Transverse colon (tissue), 3 donors: ENCODE results near the gene TFE3.

Experiments
- POLR2A ChIP-seq: fragments of 450-650 bp; IDR thresholded peaks from one replicate; pipeline ENCODE4 v1.6.1; 2016; ENCODE audit warnings: antibody characterized with exemption, mild to moderate bottlenecking, moderate library complexity
- TF ChIP-seq, protein P1 (sequence below), 5 experiments: fragments of 200-600 bp in 3 of 5; fragments of 450-650 bp in 2 of 5; sonication (generic) in 3 of 5; IDR thresholded peaks; 1 replicate in 2 of 5; 2 replicates in 3 of 5; pipeline ENCODE4 v1.5.1; 2016 to 2017; ENCODE audit warnings: antibody characterized with exemption in 5 of 5, inconsistent platforms in 3 of 5, mild to moderate bottlenecking in 2 of 5, moderate library complexity in 1 of 5

DNA sequence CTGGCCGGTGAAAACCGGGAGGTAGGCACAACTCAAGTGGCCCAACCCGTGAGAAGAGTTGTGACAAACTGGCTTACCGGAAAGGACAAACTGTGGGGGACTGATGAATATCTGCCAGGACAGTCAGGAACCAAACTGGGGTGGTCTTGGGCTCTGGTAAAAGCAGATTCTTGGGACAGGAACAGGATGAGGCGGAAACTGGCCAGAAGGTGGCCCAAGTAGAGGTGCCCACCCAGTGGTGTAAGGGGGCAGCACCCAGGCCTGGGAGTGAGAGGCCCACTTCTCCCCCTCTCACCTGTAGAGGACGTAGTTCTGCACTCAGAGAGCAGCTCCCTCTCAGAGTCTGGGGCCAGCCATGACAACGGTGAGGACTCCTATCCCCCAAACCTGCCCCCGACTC is 21.6 kb upstream of the TFE3 start:
- TF ChIP-seq, protein P1, sequence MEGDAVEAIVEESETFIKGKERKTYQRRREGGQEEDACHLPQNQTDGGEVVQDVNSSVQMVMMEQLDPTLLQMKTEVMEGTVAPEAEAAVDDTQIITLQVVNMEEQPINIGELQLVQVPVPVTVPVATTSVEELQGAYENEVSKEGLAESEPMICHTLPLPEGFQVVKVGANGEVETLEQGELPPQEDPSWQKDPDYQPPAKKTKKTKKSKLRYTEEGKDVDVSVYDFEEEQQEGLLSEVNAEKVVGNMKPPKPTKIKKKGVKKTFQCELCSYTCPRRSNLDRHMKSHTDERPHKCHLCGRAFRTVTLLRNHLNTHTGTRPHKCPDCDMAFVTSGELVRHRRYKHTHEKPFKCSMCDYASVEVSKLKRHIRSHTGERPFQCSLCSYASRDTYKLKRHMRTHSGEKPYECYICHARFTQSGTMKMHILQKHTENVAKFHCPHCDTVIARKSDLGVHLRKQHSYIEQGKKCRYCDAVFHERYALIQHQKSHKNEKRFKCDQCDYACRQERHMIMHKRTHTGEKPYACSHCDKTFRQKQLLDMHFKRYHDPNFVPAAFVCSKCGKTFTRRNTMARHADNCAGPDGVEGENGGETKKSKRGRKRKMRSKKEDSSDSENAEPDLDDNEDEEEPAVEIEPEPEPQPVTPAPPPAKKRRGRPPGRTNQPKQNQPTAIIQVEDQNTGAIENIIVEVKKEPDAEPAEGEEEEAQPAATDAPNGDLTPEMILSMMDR (IDR thresholded peaks at IDR 0.05) = no peak
- TF ChIP-seq POLR2A = no peak
